GM21737 (cell line): ENCODE measurements around the gene CXCR5.
"Not testable (repeated sequence)": the region's sequence is repeated elsewhere in the genome, so short reads cannot be mapped to it uniquely, and the experiment has no call there.

Experiments
- ATAC-seq: cut with Tn5 transposase; IDR thresholded peaks from one replicate; pipeline ENCODE4 v1.9.1; 2021; ENCODE audit warnings: mild to moderate bottlenecking, moderate library complexity; ENCODE audit not compliant: unreplicated experiment

CXCR5 gene, protein sequence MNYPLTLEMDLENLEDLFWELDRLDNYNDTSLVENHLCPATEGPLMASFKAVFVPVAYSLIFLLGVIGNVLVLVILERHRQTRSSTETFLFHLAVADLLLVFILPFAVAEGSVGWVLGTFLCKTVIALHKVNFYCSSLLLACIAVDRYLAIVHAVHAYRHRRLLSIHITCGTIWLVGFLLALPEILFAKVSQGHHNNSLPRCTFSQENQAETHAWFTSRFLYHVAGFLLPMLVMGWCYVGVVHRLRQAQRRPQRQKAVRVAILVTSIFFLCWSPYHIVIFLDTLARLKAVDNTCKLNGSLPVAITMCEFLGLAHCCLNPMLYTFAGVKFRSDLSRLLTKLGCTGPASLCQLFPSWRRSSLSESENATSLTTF

GRCh38 chr11:118883368-118884071 lies at the start of gene CXCR5:
CXCR5 (plus strand) TSS chr11:118883892; CDS start chr11:118883942, 50 bp downstream.
- ATAC-seq, result no peak

- ATAC-seq, result no peak
These were observed 49.2 kb upstream of the CXCR5 start for GRCh38 chr11:118834427-118835028.

- no peak for ATAC-seq
These were observed 45.8 kb upstream of the CXCR5 start for GRCh38 chr11:118837868-118838267.

DNA sequence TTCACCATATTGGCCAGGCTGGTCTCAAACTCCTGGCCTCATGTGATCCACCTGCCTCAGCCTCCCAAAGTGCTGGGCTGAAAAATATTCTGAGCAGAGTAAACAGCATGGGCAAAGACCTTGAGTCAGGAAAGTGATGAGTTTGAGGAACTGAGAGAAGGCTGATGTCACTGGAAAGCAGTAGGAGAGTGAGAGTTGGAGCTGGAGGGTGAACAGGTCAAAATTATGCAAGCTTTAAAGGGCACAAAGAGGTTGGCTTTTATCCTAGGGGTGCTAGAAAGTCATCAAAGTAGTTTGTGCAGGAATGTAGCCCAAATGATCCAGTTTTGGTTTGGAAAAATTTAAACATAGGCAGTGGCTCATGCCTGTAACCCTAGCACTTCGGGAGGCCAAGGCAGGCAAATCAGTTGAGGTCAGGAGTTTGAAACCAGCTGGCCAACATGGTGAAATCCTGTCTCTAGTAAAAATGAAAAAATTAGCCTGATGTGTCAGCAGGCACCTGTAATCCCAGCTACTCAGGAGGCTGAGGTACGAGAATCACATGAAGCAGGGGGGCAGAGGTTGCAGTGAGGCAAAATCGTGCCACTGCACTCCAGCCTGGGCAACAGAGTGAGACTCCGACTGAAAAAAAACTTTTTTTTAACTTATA lies 44.7 kb upstream of the CXCR5 start:
- peak; percentile 78 for ATAC-seq

DNA sequence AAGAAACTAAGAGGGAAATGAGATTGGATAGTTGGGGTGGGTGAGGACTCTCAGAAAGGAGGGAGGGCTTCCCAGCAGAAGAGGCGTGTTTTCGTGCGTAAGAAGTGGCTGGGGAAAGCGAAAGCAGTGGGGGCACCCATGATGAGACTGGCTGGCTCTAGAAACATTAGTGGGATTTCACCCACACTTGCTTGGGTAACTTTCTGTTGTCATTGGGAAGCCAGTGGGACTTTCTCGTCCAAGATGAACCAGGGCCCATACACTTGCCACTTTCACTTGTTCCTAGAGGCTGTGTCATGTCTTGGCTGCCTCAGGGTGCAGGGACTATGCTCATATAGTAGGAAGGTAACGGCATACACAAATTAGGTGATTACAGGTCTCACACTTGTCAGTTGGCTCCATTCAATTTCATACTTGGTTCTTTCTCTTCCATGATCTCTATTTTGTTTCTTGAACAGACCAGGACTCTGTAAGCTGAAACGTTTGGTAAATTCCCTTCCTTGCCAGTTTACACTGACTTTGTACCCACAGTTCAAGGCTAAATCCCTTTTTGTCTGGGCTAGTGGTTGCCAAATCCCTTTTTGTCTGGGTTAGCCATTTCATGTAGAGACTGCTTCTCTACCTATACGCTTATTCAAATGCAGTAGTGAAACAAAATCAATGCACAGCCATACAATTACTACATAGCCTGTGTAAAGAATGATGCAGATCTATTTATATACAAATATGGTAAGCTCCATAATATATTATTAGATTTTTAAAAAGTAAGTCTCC lies 42.0 kb upstream of the CXCR5 start:
- peak; percentile 47 for ATAC-seq

GRCh38 chr11:118842369-118842768 lies 41.3 kb upstream of the CXCR5 start:
- no peak for ATAC-seq

- ATAC-seq, result not testable (repeated sequence)
These were observed 40.8 kb upstream of the CXCR5 start for GRCh38 chr11:118842843-118843242.

DNA sequence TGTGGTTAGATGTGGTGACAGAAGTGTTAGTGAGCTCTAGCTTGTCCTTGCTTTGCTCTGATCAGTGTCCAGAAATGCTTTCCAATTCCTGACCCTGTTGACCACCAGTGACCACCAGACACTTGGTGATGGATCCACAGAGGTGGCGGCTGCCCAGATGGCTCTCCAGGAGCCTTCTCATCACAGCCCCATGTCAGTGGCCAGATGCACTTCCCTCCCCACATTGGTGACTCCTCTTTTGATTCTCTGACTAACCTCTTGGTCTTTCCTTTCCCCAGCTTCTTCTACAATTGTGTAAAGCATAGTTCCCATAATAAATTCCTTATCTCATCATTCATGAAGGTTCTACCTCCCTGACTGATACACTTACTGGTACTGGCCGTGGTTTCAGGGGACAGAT lies 40.1 kb upstream of the CXCR5 start:
- ATAC-seq, result no peak

DNA sequence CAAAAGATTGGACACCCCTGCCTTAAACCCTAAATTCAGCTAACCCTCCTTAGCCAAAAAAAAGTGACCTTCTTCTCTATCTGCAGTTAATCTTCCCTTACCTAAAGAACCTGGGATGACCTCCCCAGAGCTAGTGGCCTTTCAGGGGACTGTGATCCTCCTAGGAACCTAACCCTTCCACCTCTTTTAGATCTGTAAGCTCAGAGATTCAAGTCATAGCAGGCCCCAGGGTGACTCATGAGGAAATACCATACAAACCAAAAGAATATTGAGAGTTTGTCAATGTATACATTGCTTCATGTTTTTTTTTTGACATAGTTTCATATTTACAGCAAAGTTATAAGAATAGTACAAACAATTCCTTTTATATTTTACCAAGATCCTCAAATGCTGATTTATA lies 38.3 kb upstream of the CXCR5 start:
- no peak for ATAC-seq

DNA sequence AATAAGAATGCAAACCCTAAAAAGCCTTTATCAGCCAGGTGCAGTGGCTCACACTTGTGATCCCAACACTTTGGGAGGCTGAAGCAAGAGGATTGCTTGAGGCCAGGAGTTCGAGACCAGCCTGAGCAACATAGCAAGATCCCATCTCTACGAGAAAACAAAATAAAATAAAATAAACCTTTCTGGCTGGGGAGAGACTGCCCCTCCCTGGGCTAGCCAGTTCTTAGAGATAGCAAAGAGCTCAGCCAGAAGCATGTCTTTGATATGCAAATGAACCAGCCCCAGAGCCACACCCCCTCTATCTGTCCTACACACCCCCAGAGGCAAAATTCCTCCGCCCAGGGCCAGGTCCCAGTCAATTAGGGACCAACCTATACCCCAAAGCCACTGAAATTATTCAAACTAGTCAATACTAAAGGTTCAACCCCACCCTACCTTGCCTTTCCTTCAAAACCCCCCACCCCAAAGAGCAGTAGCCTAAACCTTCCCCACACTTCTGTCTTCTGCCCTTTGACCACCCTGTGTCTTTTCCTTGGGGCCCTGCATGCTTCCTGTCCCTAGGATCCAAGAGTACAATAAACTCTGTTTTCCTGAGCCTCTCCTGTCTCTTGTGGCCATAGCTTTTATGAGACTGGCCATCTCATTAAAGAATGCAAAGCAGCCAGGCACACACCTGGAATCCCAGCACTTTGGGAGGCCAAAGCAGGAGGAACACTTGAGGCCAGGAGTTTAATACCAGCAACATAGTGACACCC lies 37.3 kb upstream of the CXCR5 start:
- ATAC-seq, result no peak

- no peak for ATAC-seq
These were observed 33.9 kb upstream of the CXCR5 start for GRCh38 chr11:118849825-118850224.

DNA sequence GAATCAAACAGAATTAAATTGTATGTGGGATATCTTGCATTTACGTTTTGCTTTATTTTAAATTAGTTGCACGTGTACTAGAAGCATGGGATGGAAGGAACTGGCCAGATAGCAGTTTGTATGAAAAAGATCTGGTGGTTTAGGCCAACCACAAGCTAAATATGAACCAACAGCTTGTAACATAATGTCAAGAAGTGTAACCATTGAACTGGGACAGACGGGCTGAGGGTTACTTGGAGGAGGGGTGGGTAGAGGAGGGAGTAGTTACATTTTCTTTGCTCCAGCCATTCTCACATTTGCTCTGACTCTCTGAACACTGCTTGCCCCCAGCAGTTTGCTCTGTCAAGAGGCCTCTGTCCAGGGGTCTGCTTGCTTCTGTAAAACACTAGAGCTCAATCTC lies 31.7 kb upstream of the CXCR5 start:
- no peak for ATAC-seq

DNA sequence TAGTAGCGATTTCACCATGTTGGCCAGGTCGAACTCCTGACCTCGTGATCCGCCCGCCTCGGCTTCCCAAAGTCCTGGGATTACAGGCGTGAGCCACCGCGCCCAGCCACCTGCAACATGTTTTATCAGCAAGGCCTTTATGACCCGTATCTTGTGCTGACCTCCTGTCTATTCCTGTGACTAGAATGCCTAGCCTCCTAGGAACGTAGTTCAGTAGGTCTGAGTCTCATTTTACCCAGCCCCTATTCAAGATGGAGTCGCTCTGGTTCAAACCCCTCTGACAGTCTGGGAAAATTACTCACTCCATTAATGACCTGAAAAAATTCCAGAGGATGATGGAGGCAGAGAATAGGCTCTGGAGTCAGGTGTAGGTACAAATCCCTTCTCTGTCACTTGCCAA lies 30.0 kb upstream of the CXCR5 start:
- ATAC-seq, result no peak

GRCh38 chr11:118856314-118856713 lies 27.4 kb upstream of the CXCR5 start:
- no peak for ATAC-seq

DNA sequence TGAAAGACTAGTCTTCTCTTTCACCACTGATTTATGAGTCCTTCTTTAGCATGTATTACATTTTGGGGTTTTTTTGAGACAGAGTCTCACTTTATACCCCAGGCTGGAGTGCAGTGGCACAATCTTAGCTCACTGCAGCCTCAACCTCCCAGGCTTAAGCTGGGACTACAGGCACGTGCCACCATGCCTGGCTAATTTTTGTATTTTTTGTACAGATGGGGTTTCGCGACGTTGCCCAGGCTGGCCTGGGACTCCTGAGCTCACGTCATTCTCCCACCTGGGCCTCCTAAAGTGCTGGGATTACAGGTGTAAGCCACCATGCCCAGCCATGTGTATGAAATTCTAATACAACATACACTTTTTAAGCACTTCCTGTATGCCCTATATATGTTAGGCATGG lies 26.3 kb upstream of the CXCR5 start:
- ATAC-seq, result no peak

GRCh38 chr11:118859973-118860372 lies 23.7 kb upstream of the CXCR5 start:
- ATAC-seq, result no peak

DNA sequence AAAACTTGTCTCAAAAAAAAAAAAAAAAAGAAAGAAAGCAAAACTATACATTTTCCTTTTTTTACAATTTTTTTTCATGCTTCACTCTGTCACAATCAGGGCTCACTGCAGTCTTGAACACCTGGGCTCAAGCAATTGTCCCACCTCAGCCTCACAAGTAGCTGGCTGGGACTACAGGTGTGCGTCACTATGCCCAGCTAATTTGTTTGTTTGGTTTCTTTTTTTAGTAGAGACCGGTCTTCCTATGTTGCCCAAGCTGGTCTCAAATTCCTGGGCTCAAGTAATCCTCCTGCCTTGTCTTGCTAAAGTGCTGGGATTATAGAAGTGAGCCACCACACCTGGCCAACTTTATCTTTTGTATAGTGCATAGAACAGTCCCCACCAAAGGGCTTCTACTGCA lies 15.0 kb upstream of the CXCR5 start:
- no peak for ATAC-seq

- peak; percentile 64 for ATAC-seq
These were observed 13.0 kb upstream of the CXCR5 start for GRCh38 chr11:118870396-118871343.

DNA sequence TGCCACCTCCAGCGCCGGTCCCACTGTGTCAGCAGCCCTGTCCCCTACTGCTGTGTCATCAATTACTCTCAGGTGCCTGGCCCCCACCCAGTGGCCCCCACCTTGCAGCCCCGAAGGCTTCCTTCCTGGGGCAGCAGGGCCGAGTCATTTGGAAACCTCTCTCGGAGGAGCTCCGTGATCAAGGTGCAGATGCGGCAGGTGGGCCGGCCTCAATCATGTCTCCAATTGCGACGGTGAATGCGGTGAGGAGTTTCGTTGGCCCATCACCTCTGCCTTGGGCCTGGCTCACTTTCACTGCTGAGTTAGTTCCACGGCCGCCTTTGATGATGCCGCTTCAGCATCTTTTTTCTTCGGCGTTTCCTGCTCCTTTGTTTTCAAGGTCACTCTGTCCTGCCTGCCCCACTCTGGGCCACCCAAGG lies 11.3 kb upstream of the CXCR5 start:
- ATAC-seq, result no peak
